ENCODE data around the gene HDGFL3.
"Not testable (repeated sequence)": the region's sequence is repeated elsewhere in the genome, so short reads cannot be mapped to it uniquely, and the experiment has no call there.

The HDGFL3 gene

DNA sequence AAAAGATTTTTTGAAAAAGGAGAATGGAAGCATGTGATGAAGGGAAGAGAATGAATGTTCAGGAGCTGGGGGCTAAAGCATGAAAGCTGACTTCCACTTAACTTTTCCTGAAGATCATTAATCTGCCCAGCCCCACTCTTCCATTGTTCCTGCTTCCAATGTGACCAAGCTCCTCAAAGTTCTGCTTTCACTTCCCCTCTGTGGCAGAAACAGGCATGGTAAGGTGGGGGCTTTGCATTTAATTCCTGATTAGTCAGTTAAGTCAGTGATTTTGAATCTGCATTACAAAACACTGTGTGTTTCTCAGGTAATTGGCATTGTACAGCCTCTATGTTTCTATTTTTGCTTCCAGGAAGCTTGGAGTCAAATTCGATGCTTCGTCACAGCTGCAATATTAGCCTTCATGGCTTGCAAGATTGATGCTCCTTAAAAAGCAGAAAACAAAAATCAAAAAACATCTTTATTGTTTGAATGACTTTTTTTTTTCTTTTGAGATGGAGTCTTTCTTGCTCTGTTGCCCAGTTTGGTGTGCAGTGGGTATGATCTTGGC is 107.5 kb downstream of the HDGFL3 start:
- DNase-seq (ENCODE audit: low read depth): no peak
- TF ChIP-seq, protein P1, sequence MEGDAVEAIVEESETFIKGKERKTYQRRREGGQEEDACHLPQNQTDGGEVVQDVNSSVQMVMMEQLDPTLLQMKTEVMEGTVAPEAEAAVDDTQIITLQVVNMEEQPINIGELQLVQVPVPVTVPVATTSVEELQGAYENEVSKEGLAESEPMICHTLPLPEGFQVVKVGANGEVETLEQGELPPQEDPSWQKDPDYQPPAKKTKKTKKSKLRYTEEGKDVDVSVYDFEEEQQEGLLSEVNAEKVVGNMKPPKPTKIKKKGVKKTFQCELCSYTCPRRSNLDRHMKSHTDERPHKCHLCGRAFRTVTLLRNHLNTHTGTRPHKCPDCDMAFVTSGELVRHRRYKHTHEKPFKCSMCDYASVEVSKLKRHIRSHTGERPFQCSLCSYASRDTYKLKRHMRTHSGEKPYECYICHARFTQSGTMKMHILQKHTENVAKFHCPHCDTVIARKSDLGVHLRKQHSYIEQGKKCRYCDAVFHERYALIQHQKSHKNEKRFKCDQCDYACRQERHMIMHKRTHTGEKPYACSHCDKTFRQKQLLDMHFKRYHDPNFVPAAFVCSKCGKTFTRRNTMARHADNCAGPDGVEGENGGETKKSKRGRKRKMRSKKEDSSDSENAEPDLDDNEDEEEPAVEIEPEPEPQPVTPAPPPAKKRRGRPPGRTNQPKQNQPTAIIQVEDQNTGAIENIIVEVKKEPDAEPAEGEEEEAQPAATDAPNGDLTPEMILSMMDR (IDR thresholded peaks at IDR 0.05; ENCODE audit: low read length, missing control alignments): no peak
- H3K4me3 ChIP-seq (replicated peaks; ENCODE audit: low read depth, low read length): no peak overlapping the region

DNA sequence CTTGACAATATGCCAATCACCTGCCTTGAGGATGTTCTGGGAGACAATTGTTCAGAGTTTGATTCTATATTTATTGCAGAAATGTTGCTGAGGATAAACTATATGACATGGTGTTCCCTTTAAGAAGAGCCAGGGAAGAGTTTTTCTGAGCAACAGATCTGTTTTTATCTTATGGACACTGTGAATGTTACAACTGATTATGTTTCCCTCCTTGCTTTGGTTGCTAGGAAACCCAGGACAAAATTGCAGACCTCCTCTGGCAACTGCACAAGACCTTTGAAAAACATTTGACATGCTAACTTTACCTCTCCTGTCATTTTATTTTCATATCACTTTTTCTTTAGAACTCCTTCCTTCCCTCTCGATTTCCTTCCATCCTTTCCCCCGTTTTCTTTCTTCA is 108.3 kb downstream of the HDGFL3 start:
- no peak overlapping the region for H3K4me3 ChIP-seq (replicated peaks; ENCODE audit: low read depth, low read length)
- TF ChIP-seq, protein P1 (IDR thresholded peaks at IDR 0.05; ENCODE audit: low read length, missing control alignments): no peak
- DNase-seq (ENCODE audit: low read depth): no peak

DNA sequence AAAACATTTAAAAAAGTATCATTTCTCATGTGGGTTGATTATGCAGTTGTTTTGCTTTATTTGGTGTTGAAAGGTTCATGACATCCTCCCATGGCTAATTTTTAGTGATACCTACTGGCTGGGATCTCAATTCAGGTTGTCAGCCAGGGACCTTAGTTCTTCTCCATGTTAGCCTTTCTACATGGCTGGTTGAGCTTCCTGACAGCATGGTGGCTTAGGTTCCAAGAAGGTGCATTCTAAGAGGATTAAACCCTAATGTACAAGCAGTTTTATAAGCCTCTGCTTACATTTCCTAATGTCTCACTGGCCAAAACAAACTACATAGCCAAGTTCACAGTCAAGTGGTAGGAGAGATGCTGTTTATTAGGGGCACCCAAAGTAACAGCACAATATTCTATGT is 109.5 kb downstream of the HDGFL3 start:
- no peak overlapping the region for H3K4me3 ChIP-seq (replicated peaks; ENCODE audit: low read depth, low read length)
- TF ChIP-seq, protein P1 (IDR thresholded peaks at IDR 0.05; ENCODE audit: low read length, missing control alignments): no peak
- no peak for DNase-seq (ENCODE audit: low read depth)

DNA sequence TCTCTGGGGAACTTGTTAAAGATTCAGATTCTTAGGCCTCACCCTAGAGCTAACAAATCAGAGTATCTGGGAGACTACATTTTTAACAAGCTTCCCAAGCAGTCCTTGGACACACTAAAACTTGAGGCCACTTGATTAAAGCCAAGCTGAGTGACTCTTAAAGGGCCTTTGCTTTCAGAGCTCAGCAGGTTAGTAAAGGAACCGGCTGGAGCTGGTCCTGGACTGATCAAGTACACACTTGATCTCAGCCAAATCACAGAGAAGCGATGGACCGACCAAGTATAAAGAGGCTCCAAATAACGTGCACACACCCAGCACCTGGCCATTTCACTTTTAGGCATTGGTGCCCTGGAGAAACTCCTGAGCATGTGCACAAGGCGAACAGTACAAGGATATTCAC is 113.0 kb downstream of the HDGFL3 start:
- no peak for DNase-seq (ENCODE audit: low read depth)
- no peak overlapping the region for H3K4me3 ChIP-seq (replicated peaks; ENCODE audit: low read depth, low read length)
- TF ChIP-seq, protein P1 (IDR thresholded peaks at IDR 0.05; ENCODE audit: low read length, missing control alignments): no peak

DNA sequence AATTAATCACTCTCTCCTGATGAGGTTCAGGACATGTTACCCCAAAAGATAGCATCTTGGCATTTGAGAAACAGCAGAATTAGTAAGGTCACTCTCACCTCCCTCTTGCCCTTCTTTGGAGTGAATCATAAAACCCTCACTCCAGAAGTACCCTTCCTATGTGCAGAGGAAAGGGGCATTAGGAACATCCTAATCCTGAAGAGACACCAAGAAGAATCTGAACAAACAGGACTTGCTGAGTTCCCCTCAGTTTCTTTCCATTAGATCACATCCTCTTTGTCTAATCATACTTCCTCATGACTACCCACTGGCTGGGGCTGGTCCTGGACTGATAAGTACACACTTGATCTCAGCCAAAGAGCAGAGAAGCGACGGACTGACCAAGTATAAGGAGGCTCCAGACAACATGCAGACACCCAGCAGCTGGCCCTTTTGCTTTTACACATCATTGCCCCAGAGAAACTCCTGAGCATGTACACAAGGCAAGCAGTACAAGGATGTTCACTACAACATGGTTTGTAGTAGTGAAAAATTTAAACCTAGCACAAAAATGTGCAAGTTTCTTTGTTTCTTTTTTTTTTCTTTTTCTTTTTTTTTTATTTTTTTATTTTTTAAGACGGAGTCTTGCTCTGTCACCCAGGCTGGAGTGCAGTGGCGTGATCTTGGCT is 115.2 kb downstream of the HDGFL3 start:
- no peak overlapping the region for H3K4me3 ChIP-seq (replicated peaks; ENCODE audit: low read depth, low read length)
- peak; percentile 84 for DNase-seq (ENCODE audit: low read depth)
- TF ChIP-seq, protein P1 (IDR thresholded peaks at IDR 0.05; ENCODE audit: low read length, missing control alignments): no peak

DNA sequence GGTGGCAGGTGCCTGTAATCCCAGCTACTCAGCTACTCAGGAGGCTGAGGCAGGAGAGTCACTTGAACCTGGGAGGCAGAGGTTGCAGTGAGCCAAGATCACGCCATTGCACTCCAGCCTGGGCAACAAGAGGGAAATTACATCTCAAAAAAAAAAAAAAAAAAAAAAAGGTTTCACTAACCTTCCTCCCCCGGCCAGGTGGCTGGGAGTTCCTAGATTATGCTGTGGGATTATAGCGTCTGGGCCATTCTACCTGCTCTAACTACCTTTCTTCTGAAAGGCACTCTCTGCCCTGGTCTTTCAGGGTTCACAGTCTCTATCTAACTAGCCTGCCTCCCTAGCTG is 115.7 kb downstream of the HDGFL3 start:
- DNase-seq (ENCODE audit: low read depth); H3K4me3 ChIP-seq (replicated peaks; ENCODE audit: low read depth, low read length): not testable (repeated sequence)

DNA sequence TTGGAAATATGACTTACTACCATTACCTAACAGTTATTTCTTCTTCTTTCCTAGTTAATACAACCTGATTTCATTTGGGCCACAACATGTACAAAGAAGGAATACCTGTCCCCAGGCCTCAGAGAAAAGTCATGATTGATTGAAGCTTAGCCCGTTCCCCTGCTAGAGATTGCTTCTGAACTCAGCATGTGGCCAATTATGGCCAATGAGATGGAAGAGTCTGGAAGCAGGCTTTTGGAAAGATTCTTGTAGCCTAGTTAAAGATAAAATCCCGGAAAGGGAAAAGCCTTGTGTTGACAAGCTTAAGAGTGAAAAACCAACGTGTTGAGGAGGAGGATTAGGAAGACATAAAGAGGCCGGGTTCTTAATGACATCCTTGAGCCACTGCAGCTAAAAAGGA is 117.2 kb downstream of the HDGFL3 start:
- TF ChIP-seq, protein P1 (IDR thresholded peaks at IDR 0.05; ENCODE audit: low read length, missing control alignments): no peak
- H3K4me3 ChIP-seq (replicated peaks; ENCODE audit: low read depth, low read length): no peak overlapping the region
- no peak for DNase-seq (ENCODE audit: low read depth)

Measured in fibroblast of pulmonary artery (primary cell).